ENCODE measurements around the gene ATP6AP1. TPM values are rescaled to one million over a fixed set of nuclear protein-coding genes. Genes with fewer than 3 reads are reported as not detected.
"Not testable (repeated sequence)": the region's sequence is repeated elsewhere in the genome, so short reads cannot be mapped to it uniquely, and the experiment has no call there.

ATP6AP1 gene
- polyA plus RNA-seq, 12 donors = 53.5 to 75.1 (median 59.0) TPM; not detected in 1

- DNase-seq = peak; percentile 95
These were observed 30.4 kb upstream of the ATP6AP1 start, which contains the start of gene RPL10 for GRCh38 chrX:154397888-154398667. Gene RPL10, plus strand, starts transcription at chrX:154398377. Its CDS starts 143 bp downstream, at chrX:154398520.

GRCh38 chrX:154398668-154399526 lies 29.6 kb upstream of the ATP6AP1 start:
- peak; percentile 83 for DNase-seq

GRCh38 chrX:154399527-154400368 lies 28.7 kb upstream of the ATP6AP1 start:
- no peak for DNase-seq

- not testable (repeated sequence) for DNase-seq
These were observed 28.1 kb upstream of the ATP6AP1 start for GRCh38 chrX:154400369-154400817.

DNA sequence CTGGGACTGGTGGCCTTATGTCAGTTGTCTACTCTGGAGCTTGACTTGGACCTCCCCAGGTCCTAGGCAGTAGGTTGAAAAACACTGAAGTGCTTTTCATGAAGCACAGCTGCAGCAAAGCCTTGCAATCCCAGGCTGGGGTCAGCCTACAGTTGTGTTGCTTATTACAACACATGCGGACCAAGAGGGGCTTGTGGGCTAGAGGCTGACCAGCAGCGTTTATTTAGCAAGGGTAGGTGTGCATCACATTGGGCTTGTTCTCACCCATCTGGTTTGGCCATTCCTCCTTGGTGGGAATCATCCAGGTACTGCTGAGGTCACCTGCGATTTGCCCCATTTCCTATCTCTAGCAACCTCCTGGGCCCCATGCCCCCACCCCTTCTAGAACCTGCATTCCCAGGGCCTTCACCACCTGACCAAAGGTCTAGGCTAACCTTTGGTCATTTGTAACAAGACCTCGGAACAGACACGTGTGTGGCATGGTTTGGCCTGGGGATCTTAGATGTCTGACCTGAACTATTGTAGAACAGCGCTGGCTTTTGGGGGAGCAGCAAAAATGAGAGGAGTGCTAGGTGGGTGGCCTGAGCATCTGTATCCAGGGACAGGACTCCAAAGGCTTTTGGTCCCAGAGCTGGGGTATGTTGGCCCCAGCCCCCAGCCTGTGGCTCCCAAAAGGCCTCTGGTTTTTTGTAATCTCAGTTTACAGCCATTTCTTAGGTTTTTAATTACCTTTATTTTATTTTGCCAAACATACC lies 27.3 kb upstream of the ATP6AP1 start:
- DNase-seq = no peak

- no peak for DNase-seq
These were observed 26.4 kb upstream of the ATP6AP1 start for GRCh38 chrX:154401918-154402621.

- no peak for DNase-seq
These were observed 25.8 kb upstream of the ATP6AP1 start for GRCh38 chrX:154402622-154403127.

GRCh38 chrX:154403192-154403591 lies 25.3 kb upstream of the ATP6AP1 start:
- no peak for DNase-seq

DNA sequence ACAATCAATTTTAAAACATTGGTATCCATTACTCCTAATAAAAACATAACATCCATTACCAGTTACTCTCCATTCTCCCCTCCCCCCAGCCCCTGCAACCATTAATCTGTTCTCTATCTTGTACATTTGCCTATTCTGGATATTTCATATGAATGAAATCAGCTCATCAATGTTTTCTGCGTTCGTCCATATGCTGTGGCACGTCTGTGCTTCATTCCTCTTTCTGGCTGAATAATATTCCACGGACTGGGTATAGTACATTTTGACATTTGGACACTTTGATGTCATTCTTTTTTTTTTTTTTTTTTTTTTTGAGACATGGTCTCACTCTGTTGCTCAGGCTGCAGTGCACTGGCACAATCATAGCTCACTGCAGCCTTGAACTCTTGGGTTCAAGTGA lies 24.6 kb upstream of the ATP6AP1 start:
- DNase-seq = no peak

- no peak for DNase-seq
These were observed 23.8 kb upstream of the ATP6AP1 start for GRCh38 chrX:154404625-154405192.

GRCh38 chrX:154408659-154409221 lies 19.7 kb upstream of the ATP6AP1 start:
- DNase-seq = no peak

GRCh38 chrX:154409222-154409871 lies 19.1 kb upstream of the ATP6AP1 start, which contains the start of gene DNASE1L1:
Gene DNASE1L1, minus strand, starts transcription at chrX:154409254. Its CDS starts 3,686 bp downstream, at chrX:154405568.
- no peak for DNase-seq

DNA sequence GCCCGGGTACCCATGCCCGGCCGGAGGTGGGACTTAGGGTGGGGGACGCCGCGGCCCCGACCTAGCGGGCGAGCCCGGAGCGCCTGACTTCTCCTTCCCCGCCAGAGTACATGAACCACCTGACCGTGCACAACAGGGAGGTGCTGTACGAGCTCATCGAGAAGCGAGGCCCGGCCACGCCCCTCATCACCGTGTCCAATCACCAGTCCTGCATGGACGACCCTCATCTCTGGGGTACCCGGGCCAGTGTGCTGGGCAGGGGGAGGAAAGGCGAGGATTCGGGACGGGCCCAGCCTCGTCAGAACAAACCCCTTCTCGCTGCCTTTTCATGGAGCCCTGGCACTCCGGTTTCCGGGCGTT lies 16.5 kb upstream of the ATP6AP1 start:
- peak; percentile 46 for DNase-seq

- DNase-seq = no peak
These were observed 16.0 kb upstream of the ATP6AP1 start for GRCh38 chrX:154412468-154412867.

GRCh38 chrX:154413142-154413541 lies 15.3 kb upstream of the ATP6AP1 start:
- no peak for DNase-seq

DNA sequence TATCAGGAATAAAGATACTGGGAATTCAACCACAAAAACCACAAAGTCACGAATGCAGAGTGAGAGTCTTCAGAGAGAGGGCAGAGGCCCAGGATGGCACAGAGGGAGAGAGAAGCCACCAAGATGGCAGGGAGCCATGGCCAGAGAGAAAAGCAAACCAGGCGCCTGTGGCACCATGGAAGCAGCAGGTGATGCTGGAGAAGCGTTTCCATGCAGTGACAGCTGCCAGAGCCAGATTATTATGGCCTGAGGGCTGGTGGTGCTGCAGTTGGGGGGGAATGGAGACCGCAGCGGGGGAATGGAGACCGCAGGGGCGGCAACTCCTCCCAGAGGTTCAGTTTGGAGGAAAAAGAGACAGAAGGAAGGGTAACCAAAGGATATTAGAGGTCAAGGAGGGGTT lies 11.3 kb upstream of the ATP6AP1 start:
- DNase-seq = no peak

GRCh38 chrX:154419189-154419588 lies 9.3 kb upstream of the ATP6AP1 start:
- no peak for DNase-seq

- no peak for DNase-seq
These were observed 8.6 kb upstream of the ATP6AP1 start for GRCh38 chrX:154419688-154420401.

Measured in muscle of arm (tissue), 12 donors.